Muscle of arm (tissue), 12 donors: ENCODE data around the gene CACHD1. TPM values are rescaled to one million over a fixed set of nuclear protein-coding genes. Genes with fewer than 3 reads are reported as not detected.

ENCODE experiments used
- DNase-seq: peaks from one replicate; pipeline ENCODE4 v3.0.0-alpha.2; 2013
- polyA plus RNA-seq, 12 donors: library from polyadenylated mRNA; unstranded; fragments of 120-200 nt; gene quantifications; one replicate each; pipeline ENCODE4 v1.2.1, GENCODE V29; 2013; ENCODE audit not compliant: insufficient read length in 12 of 12

CACHD1 gene
- polyA plus RNA-seq, 12 donors, result 8.9 to 29.4 (median 12.1) TPM; not detected in 1

- DNase-seq, result no peak
Observed at GRCh38 chr1:64654519-64655341, 184.8 kb downstream of the CACHD1 start.

DNA sequence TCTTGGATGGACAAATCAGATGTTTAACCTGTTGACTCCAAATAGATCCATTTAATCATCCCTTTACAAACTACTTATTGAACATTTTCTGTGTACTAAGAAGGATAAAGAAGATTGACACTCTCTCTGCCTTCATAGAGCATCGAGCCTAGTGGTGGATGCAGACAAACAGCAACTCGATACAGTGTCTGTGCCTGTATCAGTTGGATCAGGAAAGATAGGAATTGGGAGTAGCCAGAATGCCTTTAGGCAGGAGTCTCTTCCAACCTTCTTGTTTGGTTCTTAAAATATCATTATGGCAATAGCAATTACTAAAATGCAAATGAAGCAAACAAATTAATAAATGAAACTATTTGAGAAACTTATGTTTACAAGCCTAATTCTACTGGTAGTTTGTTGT, 185.9 kb downstream of the CACHD1 start:
- no peak for DNase-seq

- no peak for DNase-seq
Observed at GRCh38 chr1:64659478-64660138, 189.7 kb downstream of the CACHD1 start.

GRCh38 chr1:64663668-64664067, 193.7 kb downstream of the CACHD1 start:
- DNase-seq, result no peak

DNA sequence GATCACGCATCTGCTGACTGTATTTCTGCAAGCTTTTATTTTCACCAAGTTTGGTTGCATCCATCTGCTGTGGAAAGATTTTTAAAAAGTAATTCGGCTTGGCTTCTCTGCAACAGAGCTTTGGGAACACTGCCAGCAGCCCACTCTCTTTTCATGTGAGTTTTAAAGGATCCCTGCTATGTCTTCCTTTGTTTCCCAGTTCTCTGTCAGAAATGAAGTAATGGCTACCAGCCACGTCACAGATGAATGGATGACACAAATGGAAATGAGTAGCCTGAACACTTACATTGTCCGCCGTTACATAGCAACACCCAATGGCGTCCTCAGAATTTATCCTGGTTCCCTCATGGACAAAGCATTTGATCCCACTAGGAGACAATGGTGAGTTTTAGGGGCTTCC, 194.4 kb downstream of the CACHD1 start:
- DNase-seq, result peak; percentile 43

GRCh38 chr1:64669098-64669675, 199.3 kb downstream of the CACHD1 start:
- no peak for DNase-seq

GRCh38 chr1:64675718-64676345, 205.9 kb downstream of the CACHD1 start:
- no peak for DNase-seq

DNA sequence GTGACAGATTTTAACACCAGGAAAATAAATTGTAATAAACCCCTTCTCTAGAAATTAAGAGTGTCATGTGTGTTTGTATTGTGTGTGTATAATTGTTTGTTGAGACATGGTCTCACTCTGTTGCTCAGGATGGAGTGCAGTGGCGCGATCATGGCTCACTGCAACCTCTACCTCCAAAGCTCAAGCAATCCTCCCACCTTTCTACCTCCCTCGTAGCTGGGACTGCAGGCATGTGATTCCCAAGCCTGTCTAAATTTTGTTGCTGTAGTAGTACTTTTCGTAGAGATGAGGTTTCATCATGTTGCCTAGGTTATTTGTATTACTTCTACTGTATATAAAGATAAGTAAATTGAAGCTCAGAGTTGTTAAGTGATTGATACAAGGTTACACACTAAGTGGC, 206.5 kb downstream of the CACHD1 start:
- DNase-seq, result no peak

GRCh38 chr1:64677532-64677931, 207.6 kb downstream of the CACHD1 start:
- no peak for DNase-seq

- DNase-seq, result no peak
Observed at GRCh38 chr1:64678366-64678765, 208.4 kb downstream of the CACHD1 start.

GRCh38 chr1:64679177-64679576, 209.2 kb downstream of the CACHD1 start:
- DNase-seq, result no peak

- no peak for DNase-seq
Observed at GRCh38 chr1:64680599-64680998, 210.7 kb downstream of the CACHD1 start.

DNA sequence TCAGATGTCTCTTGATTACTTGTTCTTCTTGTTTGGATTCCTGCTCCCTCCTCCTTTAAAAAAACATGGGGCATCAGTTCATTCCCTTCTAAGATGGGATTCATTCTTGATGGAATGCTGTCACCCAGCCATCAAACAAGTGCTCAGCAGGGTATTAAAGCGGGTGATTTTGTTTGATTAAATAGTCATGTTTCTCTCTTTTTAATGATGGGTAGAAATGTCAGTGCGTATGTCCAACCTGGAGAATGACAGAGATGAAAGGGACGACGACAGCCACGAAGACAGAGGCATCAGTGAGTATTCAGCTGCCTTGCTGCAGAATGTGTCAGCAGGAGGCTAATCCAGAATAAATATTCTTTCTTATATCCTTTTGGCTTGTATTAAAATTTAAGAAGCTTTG, 211.1 kb downstream of the CACHD1 start:
- no peak for DNase-seq

- DNase-seq, result no peak
Observed at GRCh38 chr1:64683419-64683818, 213.5 kb downstream of the CACHD1 start.

GRCh38 chr1:64685217-64685616, 215.3 kb downstream of the CACHD1 start:
- no peak for DNase-seq

DNA sequence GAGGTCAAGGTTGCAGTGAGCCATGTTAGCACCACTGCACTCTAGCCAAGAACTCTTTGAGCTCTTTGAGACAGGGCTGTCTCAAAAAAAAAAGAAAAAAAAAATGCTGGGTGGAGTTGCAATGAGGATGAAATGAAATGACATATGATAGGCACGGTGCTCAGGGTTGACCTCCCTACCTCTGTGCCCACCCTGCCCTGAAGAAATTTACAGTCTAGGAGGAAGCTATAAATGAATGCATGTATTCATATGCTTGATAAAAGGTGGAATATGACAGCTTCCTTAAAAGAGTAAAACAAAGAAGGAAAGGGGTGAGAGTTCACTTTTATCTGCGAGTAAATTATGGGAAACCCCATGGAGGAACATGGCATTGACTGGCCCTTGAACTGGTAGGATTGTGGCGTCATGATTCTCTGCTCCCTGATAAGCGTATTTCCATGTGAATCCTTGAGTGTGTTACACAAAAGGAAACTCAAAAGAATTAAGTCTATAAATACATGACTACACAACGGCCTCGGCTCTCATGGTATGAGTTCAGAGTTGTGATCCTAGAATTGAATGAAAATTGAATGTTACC, 215.9 kb downstream of the CACHD1 start:
- DNase-seq, result no peak

DNA sequence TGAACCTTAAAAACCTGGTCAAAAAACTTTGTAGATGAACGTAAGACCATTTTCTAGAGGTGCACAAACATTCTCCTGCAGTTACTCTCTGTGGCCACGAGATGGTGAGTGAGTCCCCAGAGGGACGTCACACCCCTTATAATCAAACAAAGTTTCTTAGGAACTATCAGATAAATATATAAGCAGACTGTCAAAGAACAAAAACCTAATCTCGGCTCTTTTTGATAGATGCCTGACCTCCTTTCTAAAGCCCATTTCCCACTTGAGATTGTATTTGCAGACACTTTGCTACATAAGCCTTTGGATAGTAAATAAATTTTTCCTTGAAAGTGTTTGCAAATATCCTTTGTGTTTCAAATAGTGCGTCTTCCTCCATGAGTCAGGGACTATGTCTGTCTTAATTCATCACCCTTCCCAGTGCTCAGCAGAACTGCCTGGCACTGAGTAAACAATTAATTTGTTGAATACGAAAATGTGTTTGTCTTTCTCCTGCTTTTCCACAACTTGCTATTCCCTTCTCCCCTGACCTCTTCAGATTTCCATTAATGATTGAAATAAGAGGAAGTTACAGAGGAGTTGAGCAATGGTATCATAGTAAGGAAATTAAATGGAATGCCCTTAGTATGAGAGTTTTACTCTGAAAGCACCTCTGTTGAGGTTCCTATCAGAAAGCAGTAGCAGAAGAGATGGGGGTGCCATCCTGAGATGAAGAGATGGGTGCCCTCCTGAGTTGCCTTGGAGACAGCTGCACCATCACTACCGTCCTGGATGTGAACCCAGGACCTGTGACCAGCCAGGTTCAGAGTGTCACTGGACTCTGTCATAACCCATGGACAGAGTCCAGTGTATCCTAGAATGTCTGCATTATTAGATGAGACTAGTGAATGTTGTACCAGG, 217.1 kb downstream of the CACHD1 start:
- peak; percentile 35 for DNase-seq

DNA sequence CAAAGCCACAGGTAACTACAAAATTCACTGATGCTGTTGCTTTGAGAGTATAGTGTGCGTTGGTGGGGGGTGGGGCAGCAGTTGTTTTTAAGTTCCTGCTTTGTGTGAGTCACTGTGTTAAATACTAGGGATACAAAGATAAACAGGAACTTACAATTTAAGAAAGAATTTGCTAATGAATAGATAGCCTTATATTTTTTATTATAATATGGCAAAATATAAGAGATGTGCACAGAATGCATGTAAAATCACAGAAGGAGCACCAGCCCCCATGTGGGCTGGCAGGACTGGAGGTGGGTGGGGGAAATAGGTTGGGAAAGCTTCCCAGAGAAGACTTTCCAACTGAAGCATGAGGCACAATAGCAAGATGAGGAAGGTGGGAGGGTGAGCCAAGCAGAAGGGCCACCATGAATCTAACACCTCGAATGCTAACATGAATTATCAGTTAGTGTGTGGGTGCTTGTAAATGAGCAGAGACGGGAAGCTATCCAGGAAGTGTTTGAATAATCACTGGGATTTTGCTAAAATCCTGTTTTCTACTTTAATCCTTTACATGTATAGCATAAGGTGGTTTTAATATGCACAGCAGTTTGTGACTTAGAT, 217.9 kb downstream of the CACHD1 start:
- DNase-seq, result no peak

- DNase-seq, result no peak
Observed at GRCh38 chr1:64691626-64692025, 221.7 kb downstream of the CACHD1 start.

DNA sequence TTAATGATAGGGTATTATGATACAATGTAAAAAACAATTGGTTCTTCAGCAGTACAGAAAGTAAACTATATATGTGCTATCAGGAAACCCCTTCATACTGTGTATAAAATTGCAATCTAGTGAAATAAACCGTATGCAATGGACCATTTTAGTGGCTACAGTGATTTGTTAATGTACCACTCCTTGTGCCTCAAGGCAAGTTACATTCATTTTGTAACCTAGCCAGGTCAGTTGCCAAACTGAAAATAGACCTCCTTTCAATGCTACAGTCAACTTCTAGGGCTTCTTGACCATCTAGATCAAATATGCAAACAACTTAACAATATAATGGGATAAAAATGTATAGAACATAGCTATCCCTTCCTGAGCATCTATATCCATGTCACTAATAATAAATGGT, 223.0 kb downstream of the CACHD1 start:
- no peak for DNase-seq

DNA sequence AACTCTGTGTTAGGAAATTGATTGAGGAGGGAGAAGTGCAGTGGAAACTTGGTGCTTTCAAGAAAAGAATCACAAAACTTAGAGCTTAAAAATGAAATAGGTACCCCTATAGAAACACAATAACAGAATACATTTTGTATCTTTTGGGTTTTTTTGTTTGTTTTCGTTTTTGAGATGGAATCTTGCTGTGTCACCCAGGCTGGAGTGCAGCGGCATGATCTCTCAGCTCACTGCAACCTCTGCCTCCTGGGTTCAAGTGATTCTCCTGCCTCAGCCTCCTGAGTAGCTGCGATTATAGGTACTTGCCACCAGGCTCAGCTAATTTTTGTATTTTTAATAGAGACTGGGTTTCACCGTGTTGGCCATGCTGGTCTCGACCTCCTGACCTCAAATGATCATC, 223.5 kb downstream of the CACHD1 start:
- DNase-seq, result no peak
